ENCODE data around the gene DGCR6L.

GRCh38 chr22:20279662-20280134 is 40.2 kb downstream of the DGCR6L start:
- TF ChIP-seq CTCF (IDR thresholded peaks at IDR 0.05), result no peak
- no peak for TF ChIP-seq E2F4 (CRISPR knock-in tag; IDR thresholded peaks at IDR 0.05; ENCODE audit: borderline replicate concordance, low read depth)
- TF ChIP-seq GABPB1 (CRISPR knock-in tag; IDR thresholded peaks at IDR 0.05), result no peak
- TF ChIP-seq NR2C2 (CRISPR knock-in tag; IDR thresholded peaks at IDR 0.05), result no peak
- TF ChIP-seq MLX (CRISPR knock-in tag; IDR thresholded peaks at IDR 0.05), result no peak
- TF ChIP-seq ZBTB21 (CRISPR knock-in tag; IDR thresholded peaks at IDR 0.05; ENCODE audit: borderline replicate concordance), result no peak

Measured in WTC11 (cell line).